Hepatocyte (in vitro differentiated cells): ENCODE results near the gene IL23R.

ENCODE experiments used
- CTCF ChIP-seq: fragments of 200-600 bp; sonication (generic); IDR thresholded peaks from 2 replicates; pipeline ENCODE4 v1.5.1; 2016; ENCODE audit warnings: antibody characterized with exemption, mild to moderate bottlenecking; ENCODE audit not compliant: poor library complexity
- EZH2 ChIP-seq: fragments of 200-600 bp; sonication (generic); IDR thresholded peaks from 2 replicates; pipeline ENCODE4 v1.6.1; 2016; ENCODE audit warnings: antibody characterized with exemption, mild to moderate bottlenecking, borderline replicate concordance
- EZH2phosphoT487 ChIP-seq: fragments of 200-600 bp; sonication (generic); IDR thresholded peaks from one replicate; pipeline ENCODE4 v1.6.1; 2018; ENCODE audit warnings: antibody characterized with exemption, mild to moderate bottlenecking, low read depth, moderate library complexity; ENCODE audit not compliant: unreplicated experiment, severe bottlenecking

DNA sequence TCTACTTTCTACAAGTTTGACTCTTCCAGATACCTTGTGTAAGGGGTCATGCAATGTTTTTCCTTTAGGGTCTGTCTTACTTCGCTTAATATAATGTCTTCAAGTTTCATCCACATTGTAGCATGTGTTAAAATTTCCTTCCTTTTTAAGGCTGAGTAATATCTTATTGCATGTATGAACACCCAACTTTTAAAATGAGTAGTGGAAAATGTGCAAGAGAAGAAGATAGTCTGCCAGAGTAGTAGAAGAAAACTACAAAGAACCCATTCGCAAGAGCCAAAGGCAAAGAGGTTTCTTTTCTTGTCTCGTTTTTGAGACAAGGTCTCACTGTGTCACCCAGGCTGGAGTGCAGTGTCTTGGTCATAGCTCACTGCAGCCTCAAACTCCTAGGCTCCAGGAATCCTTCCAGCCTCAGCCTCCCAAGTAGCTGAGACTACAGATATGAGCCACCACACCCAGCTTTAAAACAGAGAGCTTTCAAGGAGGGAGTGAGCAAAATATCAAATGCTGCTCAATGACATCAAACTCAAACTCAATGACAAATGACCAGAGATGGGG lies 9.4 kb downstream of the IL23R start:
- no peak for TF ChIP-seq CTCF
- no peak for TF ChIP-seq EZH2
- no peak for TF ChIP-seq EZH2phosphoT487
